Measurements from ENCODE around the gene METTL17. TPM values are rescaled to one million over a fixed set of nuclear protein-coding genes. Genes with fewer than 3 reads are reported as not detected.

METTL17 gene
- total and polyA plus RNA-seq, 9 of the 15 experiments (the other 6 are each of a cell fraction or from before 2014, with no cell fraction given): 65.6 to 150 (median 90.0) TPM

DNA sequence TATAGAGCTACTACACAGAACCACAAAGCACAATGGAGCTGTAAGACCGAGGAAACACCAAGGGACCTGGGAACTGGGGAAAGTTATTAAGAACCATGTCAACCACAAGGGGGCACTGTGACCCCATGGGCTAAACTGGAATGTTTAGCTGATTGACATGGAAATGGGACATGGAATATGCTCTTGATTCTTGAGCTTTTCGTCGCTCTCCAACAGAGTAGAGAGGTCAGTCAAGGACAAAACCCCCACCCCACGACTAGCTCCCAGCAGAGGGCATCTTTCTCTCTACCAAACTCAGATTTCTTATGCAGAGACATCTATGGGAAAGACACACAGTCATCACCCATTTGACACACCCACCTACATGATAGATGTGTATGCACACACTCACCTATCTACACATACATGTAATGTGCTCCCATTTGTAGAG lies 25.0 kb downstream of the METTL17 start (continued):
- TF ChIP-seq FIP1L1 (IDR thresholded peaks at IDR 0.05; ENCODE audit: low read depth, low read length, poor library complexity, severe bottlenecking) (no peak), ZNF232 (CRISPR knock-in tag; IDR thresholded peaks at IDR 0.05) (no peak), DNMT1 (IDR thresholded peaks at IDR 0.05) (no peak), DMBX1 (CRISPR knock-in tag; IDR thresholded peaks at IDR 0.05; ENCODE audit: borderline replicate concordance) (no peak), ZNF184 (CRISPR knock-in tag; IDR thresholded peaks at IDR 0.05) (no peak), ZNF174 (CRISPR knock-in tag; IDR thresholded peaks at IDR 0.05) (no peak), ETV5 (CRISPR knock-in tag; IDR thresholded peaks at IDR 0.05; ENCODE audit: low read depth) (no peak), YBX1 (IDR thresholded peaks at IDR 0.05) (no peak), SPI1 (IDR thresholded peaks at IDR 0.05; ENCODE audit: borderline replicate concordance, low read depth, low read length) (no peak), E2F3 (CRISPR knock-in tag; IDR thresholded peaks at IDR 0.05) (no peak), BDP1 (IDR thresholded peaks at IDR 0.05; ENCODE audit: insufficient read depth, insufficient read length) (no peak), HLTF (IDR thresholded peaks at IDR 0.05) (no peak), SMAD3 (CRISPR knock-in tag; conservative IDR thresholded peaks at IDR 0.05) (no peak), CHD1 (IDR thresholded peaks at IDR 0.05; ENCODE audit: low read length) (no peak), HIVEP1 (CRISPR knock-in tag; IDR thresholded peaks at IDR 0.05) (no peak), PYGO2 (tag; IDR thresholded peaks at IDR 0.05) (no peak), HNRNPL (IDR thresholded peaks at IDR 0.05; ENCODE audit: low read depth, low read length) (no peak)
- TF ChIP-seq, protein P1, sequence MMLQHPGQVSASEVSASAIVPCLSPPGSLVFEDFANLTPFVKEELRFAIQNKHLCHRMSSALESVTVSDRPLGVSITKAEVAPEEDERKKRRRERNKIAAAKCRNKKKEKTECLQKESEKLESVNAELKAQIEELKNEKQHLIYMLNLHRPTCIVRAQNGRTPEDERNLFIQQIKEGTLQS (IDR thresholded peaks at IDR 0.05): no peak
- TF ChIP-seq, protein P1 (CRISPR knock-in tag; conservative IDR thresholded peaks at IDR 0.05): no peak
- TF ChIP-seq, protein P2, sequence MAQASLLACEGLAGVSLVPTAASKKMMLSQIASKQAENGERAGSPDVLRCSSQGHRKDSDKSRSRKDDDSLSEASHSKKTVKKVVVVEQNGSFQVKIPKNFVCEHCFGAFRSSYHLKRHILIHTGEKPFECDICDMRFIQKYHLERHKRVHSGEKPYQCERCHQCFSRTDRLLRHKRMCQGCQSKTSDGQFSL (CRISPR knock-in tag; IDR thresholded peaks at IDR 0.05): no peak
- TF ChIP-seq, protein P2 (tag; IDR thresholded peaks at IDR 0.05): no peak
- TF ChIP-seq, protein P3, sequence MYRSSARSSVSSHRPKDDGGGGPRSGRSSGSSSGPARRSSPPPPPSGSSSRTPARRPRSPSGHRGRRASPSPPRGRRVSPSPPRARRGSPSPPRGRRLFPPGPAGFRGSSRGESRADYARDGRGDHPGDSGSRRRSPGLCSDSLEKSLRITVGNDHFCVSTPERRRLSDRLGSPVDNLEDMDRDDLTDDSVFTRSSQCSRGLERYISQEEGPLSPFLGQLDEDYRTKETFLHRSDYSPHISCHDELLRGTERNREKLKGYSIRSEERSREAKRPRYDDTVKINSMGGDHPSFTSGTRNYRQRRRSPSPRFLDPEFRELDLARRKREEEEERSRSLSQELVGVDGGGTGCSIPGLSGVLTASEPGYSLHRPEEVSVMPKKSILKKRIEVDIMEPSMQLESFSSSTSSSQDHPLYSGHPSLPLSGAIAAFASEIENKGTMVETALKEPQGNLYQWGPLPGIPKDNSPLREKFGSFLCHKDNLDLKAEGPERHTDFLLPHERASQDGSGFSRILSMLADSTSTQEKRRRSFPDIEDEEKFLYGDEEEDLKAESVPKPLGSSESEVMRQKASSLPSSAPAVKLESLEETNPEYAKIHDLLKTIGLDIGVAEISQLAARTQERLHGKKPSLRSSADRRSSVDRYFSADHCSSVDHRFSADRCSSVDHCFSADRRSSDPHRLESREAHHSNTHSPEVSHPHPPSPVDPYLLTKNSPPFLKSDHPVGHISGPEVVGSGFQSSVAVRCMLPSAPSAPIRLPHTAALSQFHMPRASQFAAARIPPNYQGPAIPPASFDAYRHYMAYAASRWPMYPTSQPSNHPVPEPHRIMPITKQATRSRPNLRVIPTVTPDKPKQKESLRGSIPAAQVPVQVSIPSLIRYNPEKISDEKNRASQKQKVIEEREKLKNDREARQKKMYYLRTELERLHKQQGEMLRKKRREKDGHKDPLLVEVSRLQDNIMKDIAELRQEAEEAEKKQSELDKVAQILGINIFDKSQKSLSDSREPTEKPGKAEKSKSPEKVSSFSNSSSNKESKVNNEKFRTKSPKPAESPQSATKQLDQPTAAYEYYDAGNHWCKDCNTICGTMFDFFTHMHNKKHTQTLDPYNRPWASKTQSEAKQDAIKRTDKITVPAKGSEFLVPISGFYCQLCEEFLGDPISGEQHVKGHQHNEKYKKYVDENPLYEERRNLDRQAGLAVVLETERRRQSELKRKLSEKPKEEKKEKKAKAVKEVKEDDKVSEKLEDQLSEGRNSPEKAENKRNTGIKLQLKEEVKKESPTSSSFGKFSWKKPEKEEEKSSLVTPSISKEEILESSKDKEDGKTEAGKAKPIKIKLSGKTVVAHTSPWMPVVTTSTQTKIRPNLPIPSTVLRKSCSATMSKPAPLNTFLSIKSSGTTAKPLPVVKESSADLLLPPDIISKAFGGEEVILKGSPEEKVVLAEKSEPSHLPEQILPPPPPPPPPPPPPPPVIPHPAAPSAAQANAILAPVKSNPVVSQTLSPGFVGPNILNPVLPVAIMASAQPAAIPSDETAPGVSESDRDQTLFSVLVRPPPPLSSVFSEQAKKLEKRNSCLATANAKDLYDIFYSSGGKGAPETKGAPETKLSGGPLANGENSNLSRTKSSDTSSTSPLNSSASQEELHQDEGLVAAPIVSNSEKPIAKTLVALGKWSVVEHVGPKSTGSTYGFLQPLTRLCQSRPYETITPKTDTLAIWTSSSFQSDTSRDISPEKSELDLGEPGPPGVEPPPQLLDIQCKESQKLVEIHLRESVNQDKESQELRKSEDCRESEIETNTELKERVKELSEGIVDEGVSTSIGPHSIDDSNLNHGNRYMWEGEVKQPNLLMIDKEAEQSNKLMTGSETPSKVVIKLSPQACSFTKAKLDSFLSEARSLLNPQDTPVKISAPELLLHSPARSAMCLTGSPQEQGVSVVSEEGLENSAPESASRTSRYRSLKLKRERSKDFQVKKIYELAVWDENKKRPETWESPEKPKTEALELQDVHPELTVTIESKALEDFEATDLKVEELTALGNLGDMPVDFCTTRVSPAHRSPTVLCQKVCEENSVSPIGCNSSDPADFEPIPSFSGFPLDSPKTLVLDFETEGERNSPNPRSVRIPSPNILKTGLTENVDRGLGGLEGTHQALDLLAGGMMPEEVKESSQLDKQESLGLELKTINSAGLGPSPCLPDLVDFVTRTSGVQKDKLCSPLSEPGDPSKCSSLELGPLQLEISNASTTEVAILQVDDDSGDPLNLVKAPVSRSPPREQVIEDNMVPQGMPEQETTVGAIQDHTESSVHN (IDR thresholded peaks at IDR 0.05; ENCODE audit: borderline replicate concordance in 1 of 2, low read depth in 1 of 2): no peak

Data from K562 (cell line).